Activated T-cell treated with anti-CD3 and anti-CD28 coated beads, Interleukin-2, amount 50 U/mL, for 48 hours (primary cell): ENCODE data around the gene GRID1.

ENCODE experiments used
- DNase-seq, 2 experiments: peaks; one replicate each; pipeline ENCODE4 v3.0.0-alpha.2; 2020

GRID1 gene

DNA sequence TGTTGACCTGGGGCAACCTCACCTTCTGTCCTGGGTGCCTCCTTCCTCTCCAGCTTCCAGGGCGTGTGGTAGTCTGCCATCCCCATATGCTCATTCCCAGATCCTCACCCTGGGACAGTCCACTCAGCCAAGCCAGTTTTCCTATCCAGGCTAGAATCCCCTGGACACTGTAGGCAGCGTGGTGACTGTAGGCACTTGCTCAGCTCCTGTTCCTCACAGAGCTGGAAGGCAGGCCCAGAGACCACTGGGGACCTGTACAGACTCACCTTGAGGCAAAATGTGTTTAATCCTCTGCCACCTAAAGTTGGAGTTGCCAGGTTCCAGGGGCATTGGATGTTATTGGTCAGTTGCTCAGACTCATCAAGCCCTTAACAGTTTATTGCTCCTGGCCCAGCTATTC lies 2.4 kb upstream of the GRID1 start:
- DNase-seq = no peak

DNA sequence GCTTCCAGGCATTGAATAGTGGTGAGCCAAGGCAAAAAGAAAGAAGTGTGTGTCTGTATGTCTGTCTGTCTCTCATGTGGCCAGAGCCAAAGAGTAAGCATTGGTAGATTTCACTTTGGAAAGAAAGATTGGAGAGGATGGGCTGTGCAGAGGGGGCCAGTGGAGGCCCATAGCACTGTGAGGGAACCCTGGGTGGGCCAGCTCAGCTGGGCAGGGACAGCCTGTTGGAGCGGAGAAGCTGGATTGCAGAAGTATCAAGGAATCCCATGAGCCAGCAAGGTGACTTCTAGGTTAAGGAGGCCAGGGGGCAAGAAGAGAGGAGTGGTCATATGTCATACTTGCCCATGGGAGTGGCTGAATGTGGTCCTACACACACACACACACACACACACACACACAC lies 1.5 kb upstream of the GRID1 start:
- no peak for DNase-seq

DNA sequence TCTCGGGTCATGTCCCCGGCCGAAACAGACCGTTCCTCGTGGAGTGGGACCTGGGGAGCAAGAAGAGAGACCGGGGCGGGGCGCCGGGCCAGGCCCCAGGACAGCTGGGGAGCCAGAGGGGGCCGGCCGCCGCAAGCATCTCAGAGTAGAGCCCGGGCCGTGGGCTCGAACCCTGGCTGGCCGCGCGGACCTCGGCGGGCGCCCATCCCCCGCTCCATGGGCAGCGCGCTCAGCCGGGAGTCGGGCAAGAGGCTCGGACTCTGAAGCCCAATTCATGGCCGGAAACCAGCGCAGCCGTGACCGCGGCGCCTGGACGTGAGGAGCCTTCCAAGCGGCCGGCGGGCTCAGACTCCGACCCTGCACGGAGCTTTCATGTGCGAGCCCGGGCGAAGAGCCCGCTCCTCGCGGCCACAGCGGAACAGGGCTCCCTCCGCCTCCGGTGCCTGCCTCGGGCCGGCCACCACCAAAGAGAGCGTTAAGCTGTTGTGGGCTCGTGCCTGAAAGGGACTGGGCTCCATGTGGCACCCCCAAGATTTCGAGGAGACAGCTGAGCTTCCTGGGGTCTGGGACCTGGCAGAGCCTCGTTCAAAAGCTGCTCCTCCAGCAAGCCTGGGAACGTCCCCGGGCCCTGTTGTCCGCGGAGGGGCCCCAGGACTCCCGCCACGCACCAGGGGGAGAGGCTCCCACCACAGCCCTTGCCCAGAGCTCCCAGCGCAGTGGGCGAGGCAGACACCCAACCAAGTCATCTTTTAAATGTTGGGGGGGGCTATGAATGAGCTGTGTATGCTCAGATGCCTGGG lies 757 bp upstream of the GRID1 start:
- DNase-seq = no peak

DNA sequence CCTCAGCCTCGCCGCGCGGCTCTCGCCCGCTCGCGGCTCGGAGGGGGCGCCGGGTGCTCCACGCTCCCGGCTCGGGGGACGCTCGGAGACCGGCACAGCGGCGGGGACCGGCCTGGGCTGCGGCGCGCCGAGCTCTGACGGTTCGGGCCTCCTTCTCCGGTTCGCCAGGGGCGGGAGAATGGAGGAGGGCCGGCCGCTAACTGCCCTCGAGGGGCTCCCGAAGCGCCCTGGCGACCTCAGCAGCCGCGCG lies 232 bp upstream of the GRID1 start:
- no peak for DNase-seq

DNA sequence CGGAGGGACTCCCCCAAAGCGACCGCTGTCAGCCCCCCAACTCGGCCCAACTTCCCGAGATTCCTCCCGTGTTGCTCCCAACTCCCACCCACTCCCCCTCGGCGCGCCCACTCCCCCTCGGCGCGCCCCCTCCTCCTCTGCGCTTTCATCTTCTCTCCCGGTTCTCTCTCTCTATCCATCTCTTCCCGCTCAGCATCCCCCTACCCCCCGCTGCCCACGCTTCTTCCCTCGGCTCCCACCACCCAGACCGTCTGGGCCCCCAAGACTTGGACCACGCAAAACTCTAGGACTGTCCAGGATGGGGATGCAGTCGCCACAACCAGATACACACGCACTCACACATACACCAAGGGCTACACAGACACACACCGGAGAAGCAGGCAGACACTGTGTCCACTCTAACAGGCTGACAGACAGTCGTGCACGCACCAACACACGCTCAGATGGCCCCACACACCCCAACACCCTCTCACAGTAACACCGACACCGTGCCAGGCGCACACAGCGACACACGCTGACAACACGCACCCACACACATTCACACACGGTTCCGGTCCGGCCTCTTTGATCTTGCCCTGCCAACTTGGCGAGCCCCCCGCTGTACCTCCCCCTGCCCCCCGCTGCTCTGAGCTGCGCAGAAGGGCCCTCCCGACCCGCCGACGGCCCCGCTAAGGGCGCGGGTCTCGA lies 1.1 kb downstream of the GRID1 start:
- peak in 1 of 2 experiments; percentile 35 for DNase-seq

DNA sequence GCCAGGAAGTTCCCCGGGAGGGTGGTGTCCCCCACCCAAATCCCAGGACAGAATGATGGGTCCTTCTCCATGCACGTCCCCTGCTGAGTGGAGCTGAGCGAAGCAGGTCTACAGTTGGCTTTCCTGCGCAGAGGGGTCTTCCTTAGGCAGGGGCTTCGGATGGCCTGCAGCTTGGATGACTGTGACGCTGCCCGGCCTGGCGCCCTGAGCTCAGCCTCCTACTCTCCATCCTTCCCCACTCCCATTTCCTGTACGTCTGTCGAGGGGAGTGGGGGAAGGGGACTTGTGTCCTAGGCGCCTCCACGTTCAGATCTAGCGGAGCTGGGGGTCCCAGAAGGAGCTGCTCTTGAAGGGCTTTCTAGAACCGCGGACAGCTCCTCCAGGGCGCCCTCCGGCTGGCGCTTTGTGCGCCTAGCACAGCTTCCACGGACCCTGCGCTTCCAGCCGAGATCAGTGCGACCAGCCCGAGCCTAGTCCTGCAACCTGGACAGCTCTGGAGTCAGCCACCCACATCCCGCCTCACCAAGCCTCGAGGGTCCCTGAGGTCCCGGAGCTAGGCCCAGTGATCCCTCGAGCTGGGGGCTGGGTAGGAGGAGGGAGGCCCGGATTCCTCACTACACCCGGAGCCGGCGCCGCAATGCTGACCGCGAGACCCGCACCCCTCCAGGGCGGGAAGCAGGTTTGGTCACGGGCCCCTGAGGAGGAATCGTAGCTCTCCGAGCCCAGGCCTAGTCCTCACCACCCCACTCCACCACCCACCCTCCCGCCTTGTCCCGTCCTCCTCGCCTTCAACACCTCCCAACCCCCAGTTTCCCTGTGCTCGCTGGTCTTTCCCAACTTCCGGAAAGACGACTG lies 1.9 kb downstream of the GRID1 start:
- peak in 1 of 2 experiments; percentile 35 for DNase-seq

DNA sequence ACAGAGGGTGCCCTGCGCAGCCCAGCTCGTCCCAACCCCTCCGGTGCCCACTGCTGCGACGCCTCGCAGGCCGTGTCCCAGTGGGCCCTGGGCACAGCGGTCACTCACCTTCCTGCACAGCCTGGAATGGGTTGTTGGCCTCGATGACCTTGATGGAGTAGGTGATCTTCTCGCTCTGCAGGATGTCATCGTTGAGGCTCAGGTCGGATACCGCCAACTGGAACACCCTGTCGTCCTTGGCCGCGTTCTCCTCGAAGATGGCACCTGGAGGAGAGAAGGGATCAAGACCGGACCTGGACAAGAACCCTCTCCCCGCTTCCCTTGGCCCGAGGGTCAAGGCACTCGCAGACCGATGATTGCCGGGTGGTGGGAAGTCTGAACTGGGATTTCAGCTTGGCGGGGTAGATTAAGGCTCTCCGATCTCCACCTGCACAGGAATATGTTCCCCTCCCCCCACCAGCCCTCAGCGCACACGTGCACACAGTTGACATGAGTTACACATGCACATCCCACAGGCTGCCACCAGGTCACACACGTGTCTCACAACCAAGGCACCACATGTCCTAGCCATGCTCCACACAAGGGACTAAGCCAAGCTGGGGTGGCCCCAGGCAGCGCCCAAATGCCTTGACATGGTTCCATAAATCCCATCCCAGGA lies 2.6 kb downstream of the GRID1 start:
- peak in 1 of 2 experiments; percentile 34 for DNase-seq

DNA sequence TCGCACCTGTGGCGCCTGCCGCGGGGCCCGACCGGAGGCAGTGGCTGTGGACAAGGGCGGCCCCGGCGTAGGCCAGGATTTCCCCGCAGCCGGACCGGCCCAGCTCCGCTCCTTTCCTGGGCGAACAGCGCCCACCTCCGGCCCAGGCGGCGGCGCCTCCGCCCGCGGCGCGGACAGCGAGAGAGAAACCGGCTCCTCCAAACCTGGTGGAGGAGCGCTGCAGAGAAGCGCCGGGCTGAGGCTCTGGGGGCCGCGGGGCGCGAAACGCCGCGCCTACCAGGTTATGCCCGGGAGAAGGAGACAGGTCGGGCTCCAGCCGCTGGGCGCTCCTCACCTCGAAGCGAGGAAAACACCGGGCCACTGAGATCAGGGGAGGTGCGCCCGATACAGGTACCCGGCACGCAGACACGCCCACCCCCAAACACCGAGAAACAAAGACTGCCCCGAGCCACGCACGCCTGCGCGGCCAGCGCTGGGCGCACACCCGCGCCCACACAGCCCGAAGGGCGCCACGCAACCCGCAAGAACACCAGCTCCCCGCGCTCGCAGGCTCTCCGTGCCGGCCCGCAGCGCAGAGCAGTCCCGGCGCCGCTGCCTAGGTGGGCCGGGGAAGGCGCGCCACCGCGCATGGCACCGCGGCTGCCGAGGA lies 3.3 kb downstream of the GRID1 start:
- peak in 1 of 2 experiments; percentile 43 for DNase-seq

DNA sequence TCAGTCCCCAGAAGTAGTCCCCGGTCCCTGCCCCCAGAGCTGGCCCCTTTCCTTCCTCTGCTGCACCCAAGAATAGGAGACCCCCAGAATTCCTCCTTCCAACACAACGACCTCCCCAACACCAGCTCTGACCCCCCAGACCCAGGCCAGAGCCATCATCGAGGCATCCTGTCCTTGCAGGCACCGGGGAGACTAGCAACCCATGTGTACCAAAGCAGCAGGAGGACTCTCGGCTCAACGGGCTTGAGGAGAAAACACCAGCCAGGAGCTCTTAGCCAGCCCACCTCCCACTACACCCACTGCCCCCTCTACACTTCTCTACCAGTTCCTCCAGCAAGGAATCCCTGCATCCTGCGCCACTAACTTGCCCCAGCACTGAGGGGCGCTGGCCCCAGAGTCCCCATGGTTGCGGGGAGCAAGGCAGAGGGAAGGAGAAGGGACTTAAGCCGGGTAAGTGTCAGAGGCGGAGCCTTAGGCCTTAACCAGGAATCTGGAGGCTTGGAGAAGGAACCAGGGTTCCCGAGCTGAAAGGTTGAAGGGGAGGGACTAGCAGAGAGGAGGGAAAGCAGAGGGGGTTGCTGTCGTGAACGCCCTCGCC lies 3.9 kb downstream of the GRID1 start:
- no peak for DNase-seq

DNA sequence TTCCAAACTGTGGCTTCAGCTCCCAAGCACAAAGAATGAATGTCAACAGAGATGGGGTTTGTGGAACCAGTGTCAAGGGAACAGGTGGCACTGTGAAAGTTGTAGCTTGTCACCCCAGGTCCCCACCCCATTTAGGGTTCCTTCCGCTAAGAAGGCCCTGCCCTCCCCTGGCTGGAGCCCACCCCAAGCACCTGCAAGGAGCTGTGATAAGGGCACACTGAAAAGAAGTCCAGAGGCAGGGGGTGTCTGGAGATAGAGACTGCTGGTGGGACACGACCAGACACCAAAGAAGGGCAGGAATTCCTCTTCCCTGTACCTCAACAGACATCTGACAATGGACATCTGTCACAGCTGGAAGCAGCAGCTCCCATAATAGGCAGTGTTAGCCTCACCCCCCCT lies 4.5 kb downstream of the GRID1 start:
- DNase-seq = no peak

DNA sequence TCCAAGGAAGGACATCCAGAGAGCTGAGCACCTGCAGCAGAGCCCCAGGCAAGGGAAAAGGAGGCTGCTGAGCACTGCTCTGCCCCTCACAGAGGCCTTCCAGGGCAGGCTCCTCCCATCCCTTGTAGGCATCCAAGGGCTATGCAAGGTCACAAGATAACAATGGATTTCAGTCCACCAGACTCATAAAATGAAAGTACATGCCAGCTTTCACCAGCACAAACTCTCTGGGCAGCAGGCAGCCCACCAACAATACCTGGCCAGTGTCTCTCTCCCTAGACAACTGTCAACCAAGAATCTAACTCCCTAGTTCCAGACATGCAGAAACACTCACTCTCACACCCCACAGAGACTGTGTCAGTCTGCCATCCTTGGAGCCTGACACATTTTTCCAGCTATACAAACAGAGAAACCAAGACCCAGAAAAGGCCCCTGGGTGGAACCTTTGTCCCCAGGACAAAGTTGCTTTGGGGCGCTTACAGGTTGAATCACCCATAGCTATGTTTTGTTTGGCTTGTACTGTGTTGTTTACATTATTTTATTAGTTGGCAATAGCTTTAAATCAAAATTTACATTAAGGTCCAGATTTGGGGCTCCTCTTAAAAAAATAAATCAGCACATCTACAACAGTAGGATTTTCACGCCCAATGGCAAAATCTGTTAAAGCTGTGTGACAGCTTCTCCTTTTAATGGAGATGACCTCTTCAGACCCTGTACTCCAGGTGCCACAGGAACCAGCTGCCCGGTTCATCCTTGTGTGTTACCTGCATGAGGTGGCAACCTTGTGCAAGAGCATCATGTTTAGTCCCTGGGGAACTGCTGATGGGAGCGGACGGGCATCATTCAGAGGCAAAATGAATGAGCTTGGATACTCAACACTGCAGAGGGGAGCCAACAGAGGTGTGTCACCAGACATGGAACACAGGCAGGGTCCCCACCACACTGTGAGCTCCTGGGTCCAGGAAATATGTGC lies 5.2 kb downstream of the GRID1 start:
- no peak for DNase-seq

DNA sequence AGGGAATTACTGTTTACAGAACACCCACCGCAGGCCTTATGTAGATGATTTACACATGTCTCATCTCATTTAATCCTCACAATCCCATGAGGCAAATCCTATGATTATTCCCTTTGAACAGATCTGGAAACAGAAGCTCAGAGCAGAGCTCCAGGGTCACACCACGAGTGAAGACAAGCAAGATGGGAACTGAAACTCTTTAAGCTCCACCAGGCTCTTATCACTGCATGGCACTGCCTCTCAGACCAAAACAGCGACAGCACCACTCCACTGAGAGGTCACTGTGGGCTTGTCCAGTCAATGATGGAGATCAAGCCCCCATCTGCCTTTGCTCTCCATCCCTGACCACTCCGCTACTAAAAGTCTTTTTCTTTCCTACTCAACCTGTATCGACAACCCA lies 5.9 kb downstream of the GRID1 start:
- no peak for DNase-seq

DNA sequence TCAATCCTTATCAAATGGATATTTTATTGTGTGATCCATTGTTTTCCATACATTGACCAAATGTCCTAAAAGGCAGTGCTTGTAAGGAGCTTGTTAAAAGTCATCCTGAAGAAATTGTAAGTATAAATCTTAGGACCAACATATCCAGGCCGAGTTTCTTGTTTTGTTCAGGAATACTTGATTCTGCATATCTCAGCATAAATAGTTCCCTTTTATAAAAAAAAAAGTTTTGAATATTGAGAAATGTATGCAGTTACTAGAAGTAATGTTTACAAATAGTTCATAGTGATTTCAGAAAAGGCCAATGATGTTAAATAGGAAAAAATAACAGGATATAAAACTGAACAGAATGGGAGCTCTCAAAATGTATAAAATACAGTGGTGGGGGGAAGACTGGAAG lies 6.6 kb downstream of the GRID1 start:
- DNase-seq = no peak

DNA sequence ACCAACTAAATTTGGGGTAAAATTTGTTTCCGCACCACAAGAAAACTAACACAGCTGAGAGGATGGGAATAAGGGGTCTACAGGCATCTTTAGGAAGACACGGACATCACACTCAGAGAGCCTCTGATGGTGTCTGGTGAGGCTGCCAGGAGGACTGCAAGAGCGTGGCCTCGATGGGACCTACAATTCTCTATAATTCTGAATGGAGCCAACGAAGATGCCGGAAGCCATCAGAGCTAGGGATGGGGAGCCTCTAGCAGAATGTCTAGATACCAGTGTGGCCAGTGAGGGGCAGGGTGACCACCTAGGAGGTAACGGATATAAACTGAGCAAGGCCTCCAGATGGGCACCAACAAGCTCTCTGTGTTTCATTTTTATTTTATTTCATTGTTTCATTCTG lies 7.5 kb downstream of the GRID1 start:
- no peak for DNase-seq

DNA sequence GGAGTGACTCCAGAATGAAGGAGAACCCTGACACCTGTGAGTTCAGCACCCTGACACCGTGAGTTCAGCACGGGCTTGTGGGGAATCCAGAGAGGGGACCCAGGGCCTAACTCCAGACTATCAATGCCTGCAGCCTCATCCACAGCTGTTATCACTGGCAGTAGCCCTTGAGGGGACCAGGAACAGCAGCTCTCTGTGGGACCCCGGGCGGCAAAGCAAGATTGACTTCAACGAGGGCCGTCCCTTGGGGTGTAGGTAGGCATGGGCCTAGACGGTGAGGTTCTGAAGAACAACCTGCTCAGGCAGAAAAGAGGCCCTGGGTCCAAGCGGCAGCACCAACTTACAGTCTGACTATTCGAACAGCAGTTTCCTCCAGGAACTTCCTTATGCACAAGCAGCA lies 8.9 kb downstream of the GRID1 start:
- DNase-seq = no peak

DNA sequence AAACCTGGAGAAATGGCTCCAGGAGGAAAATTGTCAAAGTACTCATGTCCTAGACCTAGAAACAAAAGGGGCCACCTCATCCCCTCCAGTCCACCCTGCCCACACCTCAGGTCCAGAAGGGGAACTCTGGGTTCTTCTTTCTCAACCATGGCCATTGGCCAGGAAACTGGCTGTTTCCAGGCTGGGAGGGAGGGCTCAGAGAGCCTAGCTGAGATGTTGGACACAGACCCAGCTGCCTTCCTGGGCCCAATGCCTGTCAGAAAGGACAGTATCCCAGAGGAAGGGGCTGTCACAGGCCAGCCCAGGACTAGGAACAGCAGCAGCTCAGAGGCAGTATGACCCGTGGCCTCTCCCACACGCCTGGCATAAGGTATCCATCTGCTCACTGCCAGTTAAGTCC lies 9.6 kb downstream of the GRID1 start:
- DNase-seq = no peak

DNA sequence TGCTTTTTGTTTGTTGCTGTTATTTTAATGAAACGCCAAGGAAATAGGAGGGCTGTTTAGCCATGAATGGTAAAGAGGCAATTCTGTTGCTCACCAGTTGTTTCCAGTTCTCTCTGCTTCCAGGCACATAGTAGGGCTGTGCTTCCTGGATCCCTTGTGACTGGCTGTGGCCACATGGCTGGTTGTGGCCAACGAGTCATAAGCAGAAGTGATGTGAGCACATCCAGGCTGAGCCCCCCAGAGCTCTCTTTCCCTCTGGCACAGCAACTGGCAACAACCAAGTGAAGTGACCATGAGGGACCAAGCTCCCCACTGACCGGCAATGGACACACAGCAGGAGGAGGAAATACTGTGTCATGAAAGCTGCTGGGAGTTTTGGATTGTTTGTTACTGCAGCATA lies 10.3 kb downstream of the GRID1 start:
- DNase-seq = no peak

DNA sequence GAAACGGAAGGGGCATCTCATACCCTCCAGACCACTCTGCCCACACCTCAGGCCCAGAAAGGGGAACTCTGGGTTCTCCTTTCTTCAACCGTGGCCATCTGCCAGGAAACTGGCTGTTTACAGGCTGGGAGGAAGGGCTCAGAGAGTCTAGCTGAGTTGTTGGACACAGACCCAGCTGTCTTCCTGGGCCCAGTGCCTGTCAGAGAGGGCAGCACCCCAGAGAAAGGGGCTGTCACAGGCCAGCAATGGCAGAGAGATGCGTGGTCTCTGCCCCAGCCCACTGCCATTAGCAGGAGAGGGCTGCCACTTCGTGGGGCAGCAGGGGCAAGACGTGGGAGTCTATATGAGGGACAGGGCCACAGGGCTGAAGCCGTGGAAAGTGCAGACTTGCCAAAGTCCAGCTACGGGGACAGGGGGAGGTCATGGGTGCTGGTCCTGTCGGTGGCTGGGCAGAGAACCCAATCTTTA lies 11.0 kb downstream of the GRID1 start:
- DNase-seq = no peak

DNA sequence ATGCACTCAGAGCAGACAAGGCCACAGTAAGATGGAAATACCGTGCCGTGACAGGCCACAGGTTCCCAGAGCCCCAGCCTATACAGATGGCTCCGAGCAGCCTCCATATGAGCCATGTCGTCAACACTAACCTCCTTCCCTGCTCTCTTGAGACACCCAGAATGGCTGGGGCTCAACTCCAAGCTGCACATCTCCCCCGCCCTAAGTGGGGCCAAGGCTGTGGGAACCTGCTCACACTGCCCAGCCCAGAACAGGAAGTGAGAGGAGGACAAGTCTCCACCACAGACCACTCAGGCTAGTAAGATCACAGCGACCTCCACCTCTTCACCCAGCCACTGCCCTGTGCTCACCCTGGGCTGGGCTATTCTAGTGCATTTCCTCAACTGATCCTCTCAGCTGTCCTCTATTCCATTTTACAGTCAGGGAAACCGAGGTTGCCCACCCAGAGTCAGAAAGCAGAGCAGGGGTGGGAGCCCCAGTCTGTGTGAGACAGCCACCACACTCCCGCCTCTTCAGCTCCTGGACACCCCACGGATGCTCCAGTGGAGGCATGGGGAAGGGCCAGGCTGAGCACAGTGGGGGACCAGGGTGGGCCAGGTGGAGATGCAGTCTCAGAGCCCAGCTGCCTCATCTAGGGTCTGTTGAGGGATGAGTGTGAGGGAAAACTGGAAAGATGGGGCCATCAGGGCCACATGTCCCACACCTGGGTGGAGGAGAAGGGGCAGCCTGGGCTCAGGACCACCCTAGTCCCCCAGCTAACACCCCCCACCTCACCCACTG lies 11.6 kb downstream of the GRID1 start:
- DNase-seq = no peak
